OCI-LY1 (cell line): Measurements from ENCODE around the gene NFATC2IP.

ENCODE experiments used
- H2AFZ ChIP-seq: fragments of 200-600 bp; sonication (generic), shearing (Covaris generic); 2 replicates; pipeline ENCODE4 v1.6.0; 2014; ENCODE audit warnings: antibody characterized with exemption, mild to moderate bottlenecking, low read length
- H3F3A ChIP-seq: fragments of 200-600 bp; sonication (generic), shearing (Covaris generic); 2 replicates; pipeline ENCODE4 v1.6.0; 2014; ENCODE audit warnings: mild to moderate bottlenecking, antibody characterized with exemption, low read length, moderate library complexity; ENCODE audit not compliant: insufficient read depth
- H3K27ac ChIP-seq: fragments of 200-600 bp; sonication (generic); 2 replicates; pipeline ENCODE4 v1.5.1; 2014; ENCODE audit warnings: low read length, mixed run types, mild to moderate bottlenecking, low read depth; ENCODE audit not compliant: poor library complexity, severe bottlenecking
- H3K27me3 ChIP-seq: fragments of 200-600 bp; sonication (generic); 2 replicates; pipeline ENCODE4 v1.6.0; 2014; ENCODE audit warnings: antibody characterized with exemption, mild to moderate bottlenecking, low read length, moderate library complexity; ENCODE audit not compliant: insufficient read depth
- H3K36me3 ChIP-seq: fragments of 200-600 bp; sonication (generic); 2 replicates; pipeline ENCODE4 v1.6.1; 2014; ENCODE audit warnings: mild to moderate bottlenecking, antibody characterized with exemption, low read length, moderate library complexity, mixed read lengths; ENCODE audit not compliant: insufficient read depth
- H3K4me1 ChIP-seq: fragments of 200-600 bp; sonication (generic); 2 replicates; pipeline ENCODE4 v1.5.1; 2014; ENCODE audit warnings: mild to moderate bottlenecking, low read length, moderate library complexity; ENCODE audit not compliant: insufficient read depth, severe bottlenecking
- H3K4me2 ChIP-seq: fragments of 200-600 bp; sonication (generic), shearing (Covaris generic); 2 replicates; pipeline ENCODE4 v1.6.1; 2014; ENCODE audit warnings: low read length
- H3K4me3 ChIP-seq: fragments of 200-600 bp; sonication (generic); 2 replicates; pipeline ENCODE4 v1.5.1; 2014; ENCODE audit warnings: low read length, low read depth, mild to moderate bottlenecking, mixed read lengths; ENCODE audit not compliant: poor library complexity, severe bottlenecking
- H3K79me2 ChIP-seq: fragments of 200-600 bp; shearing (Covaris generic); 2 replicates; pipeline ENCODE4 v1.6.1; 2016; ENCODE audit warnings: mixed run types, low read length, mixed read lengths; ENCODE audit not compliant: insufficient read depth
- H3K9ac ChIP-seq: fragments of 200-600 bp; sonication (generic), shearing (Covaris generic); 2 replicates; pipeline ENCODE4 v1.6.1; 2014; ENCODE audit warnings: mild to moderate bottlenecking, low read length, mixed read lengths
- H3K9me2 ChIP-seq: fragments of 200-600 bp; sonication (generic), shearing (Covaris generic); 2 replicates; pipeline ENCODE4 v1.6.1; 2014; ENCODE audit warnings: low read depth, mild to moderate bottlenecking, low read length, mixed read lengths
- H3K9me3 ChIP-seq: fragments of 200-600 bp; shearing (Covaris generic); 2 replicates; pipeline ENCODE4 v1.6.1; 2014; ENCODE audit warnings: low read length, mixed read lengths
- H4K20me1 ChIP-seq: fragments of 200-600 bp; sonication (generic), shearing (Covaris generic); 2 replicates; pipeline ENCODE4 v1.6.0; 2016; ENCODE audit warnings: mild to moderate bottlenecking, low read length; ENCODE audit not compliant: insufficient read depth
- CTCF ChIP-seq: fragments of 200-600 bp; sonication (generic), shearing (Covaris generic); IDR thresholded peaks from 2 replicates; pipeline ENCODE4 v1.5.1; 2017; ENCODE audit warnings: mild to moderate bottlenecking, antibody characterized with exemption, low read length, moderate library complexity, mixed read lengths
- EZH2 ChIP-seq: fragments of 200-600 bp; sonication (generic), shearing (Covaris generic); IDR thresholded peaks from 2 replicates; pipeline ENCODE4 v1.8.0; 2017; ENCODE audit warnings: borderline replicate concordance, mixed run types, mild to moderate bottlenecking, antibody characterized with exemption, low read length, moderate library complexity, mixed read lengths

NFATC2IP gene

GRCh38 chr16:28905229-28905754, 45.4 kb upstream of the NFATC2IP start:
- H3K4me1 ChIP-seq, result peaks cover 4% of the 10 kb centered on the region
- H4K20me1 ChIP-seq, result no peaks in the 10 kb centered on the region
- no peak overlapping the region for H2AFZ ChIP-seq
- TF ChIP-seq EZH2 (no peak), CTCF (no peak)
- H3K36me3 ChIP-seq, result peaks cover 15% of the 10 kb centered on the region
- no peaks in the 10 kb centered on the region for H3F3A ChIP-seq
- H3K4me3 ChIP-seq, result no peak overlapping the region
- H3K9me2 ChIP-seq, result no peaks in the 10 kb centered on the region
- H3K79me2 ChIP-seq, result no peaks in the 10 kb centered on the region
- H3K9ac ChIP-seq, result no peak overlapping the region
- H3K9me3 ChIP-seq, result no peaks in the 10 kb centered on the region
- no peaks in the 10 kb centered on the region for H3K27me3 ChIP-seq
- H3K4me2 ChIP-seq, result no peak overlapping the region
- no peak overlapping the region for H3K27ac ChIP-seq

DNA sequence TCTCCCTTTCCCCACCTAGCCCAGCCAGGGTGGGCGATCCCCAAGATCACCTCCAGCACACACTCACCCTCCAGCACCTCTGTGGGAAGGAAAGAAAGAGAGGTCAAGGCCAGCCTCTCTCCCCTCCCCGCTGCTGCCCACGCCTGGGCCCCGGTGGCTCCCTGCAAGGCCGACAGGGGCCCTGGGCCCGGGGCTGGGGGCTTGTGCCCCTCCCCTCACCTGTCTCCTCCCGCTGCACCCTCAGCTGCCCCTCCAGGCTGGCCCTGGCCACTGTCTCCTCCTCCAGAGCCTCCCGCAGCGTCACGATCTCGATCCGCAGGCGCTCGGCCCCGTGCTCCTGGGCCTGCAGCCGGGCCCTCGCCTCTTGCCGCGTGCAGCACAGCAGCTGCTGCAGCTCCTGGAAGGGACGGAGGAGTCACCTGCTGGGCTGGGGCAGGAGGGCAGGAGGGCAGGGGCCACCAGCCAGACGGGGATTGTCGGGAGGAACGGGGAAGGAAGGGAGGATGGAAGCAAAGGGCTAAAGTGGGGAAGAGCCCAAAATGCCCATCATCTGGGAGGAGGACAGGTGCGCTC, 44.9 kb upstream of the NFATC2IP start:
- Histone ChIP-seq H3K36me3 (peaks cover 15% of the 10 kb centered on the region), H3K9ac (no peak overlapping the region), H3F3A (no peaks in the 10 kb centered on the region), H3K9me2 (no peaks in the 10 kb centered on the region), H3K4me1 (peaks cover 10% of the 10 kb centered on the region), H3K4me3 (no peak overlapping the region), H3K27me3 (no peaks in the 10 kb centered on the region), H4K20me1 (no peaks in the 10 kb centered on the region), H3K79me2 (no peaks in the 10 kb centered on the region), H3K4me2 (no peak overlapping the region), H2AFZ (no peak overlapping the region), H3K27ac (no peak overlapping the region), H3K9me3 (no peaks in the 10 kb centered on the region)
- TF ChIP-seq CTCF (no peak), EZH2 (no peak)

GRCh38 chr16:28910086-28911031, 40.4 kb upstream of the NFATC2IP start:
- H3K4me1 ChIP-seq, result peaks cover 15% of the 10 kb centered on the region
- no peaks in the 10 kb centered on the region for H3F3A ChIP-seq
- H4K20me1 ChIP-seq, result no peaks in the 10 kb centered on the region
- no peaks in the 10 kb centered on the region for H3K9me2 ChIP-seq
- H3K4me3 ChIP-seq, result no peak overlapping the region
- H3K9ac ChIP-seq, result no peak overlapping the region
- no peak overlapping the region for H3K4me2 ChIP-seq
- no peaks in the 10 kb centered on the region for H3K79me2 ChIP-seq
- no peak overlapping the region for H2AFZ ChIP-seq
- TF ChIP-seq CTCF, result no peak
- no peak for TF ChIP-seq EZH2
- H3K36me3 ChIP-seq, result peaks cover 35% of the 10 kb centered on the region
- H3K9me3 ChIP-seq, result no peaks in the 10 kb centered on the region
- no peaks in the 10 kb centered on the region for H3K27me3 ChIP-seq
- H3K27ac ChIP-seq, result peak overlapping the region; percentile 75
